Choroid plexus epithelial cell (primary cell): ENCODE results near the gene NT5C2.

Experiments
- DNase-seq: peaks from one replicate; pipeline ENCODE4 v3.0.0-alpha.2; 2010; ENCODE audit warnings: low read depth
- H3K4me3 ChIP-seq: 2 replicates; pipeline ENCODE4 v1.5.1; 2011; ENCODE audit warnings: low read depth, mild to moderate bottlenecking, control low read depth, low read length, moderate library complexity
- TF ChIP-seq, protein P1 (sequence below): conservative IDR thresholded peaks from 2 replicates; pipeline ENCODE4 v1.5.1; 2011; ENCODE audit warnings: low read depth, mild to moderate bottlenecking, control low read depth, inconsistent platforms, low read length, moderate library complexity

The NT5C2 gene

DNA sequence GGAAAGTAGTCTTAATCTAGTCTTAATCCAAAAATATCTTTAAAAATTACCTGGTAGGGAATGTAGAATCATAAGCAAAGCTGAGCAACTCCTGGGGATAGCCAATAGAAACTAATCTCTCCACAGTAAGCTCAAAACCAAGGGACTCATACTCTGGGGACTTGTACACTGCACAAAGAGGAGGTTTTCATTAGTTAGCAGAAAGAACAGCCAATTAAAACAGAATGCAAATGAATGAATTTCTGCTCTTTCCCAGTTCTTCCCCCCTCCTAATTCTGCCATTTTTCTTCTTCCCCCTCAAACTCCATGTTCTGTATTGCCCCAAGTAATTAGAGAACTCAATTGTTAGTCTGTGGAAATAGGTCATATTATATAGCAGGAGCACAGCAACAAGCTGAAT lies 86.5 kb downstream of the NT5C2 start:
- TF ChIP-seq, protein P1, sequence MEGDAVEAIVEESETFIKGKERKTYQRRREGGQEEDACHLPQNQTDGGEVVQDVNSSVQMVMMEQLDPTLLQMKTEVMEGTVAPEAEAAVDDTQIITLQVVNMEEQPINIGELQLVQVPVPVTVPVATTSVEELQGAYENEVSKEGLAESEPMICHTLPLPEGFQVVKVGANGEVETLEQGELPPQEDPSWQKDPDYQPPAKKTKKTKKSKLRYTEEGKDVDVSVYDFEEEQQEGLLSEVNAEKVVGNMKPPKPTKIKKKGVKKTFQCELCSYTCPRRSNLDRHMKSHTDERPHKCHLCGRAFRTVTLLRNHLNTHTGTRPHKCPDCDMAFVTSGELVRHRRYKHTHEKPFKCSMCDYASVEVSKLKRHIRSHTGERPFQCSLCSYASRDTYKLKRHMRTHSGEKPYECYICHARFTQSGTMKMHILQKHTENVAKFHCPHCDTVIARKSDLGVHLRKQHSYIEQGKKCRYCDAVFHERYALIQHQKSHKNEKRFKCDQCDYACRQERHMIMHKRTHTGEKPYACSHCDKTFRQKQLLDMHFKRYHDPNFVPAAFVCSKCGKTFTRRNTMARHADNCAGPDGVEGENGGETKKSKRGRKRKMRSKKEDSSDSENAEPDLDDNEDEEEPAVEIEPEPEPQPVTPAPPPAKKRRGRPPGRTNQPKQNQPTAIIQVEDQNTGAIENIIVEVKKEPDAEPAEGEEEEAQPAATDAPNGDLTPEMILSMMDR: no peak
- no peak overlapping the region for H3K4me3 ChIP-seq
- DNase-seq: no peak

DNA sequence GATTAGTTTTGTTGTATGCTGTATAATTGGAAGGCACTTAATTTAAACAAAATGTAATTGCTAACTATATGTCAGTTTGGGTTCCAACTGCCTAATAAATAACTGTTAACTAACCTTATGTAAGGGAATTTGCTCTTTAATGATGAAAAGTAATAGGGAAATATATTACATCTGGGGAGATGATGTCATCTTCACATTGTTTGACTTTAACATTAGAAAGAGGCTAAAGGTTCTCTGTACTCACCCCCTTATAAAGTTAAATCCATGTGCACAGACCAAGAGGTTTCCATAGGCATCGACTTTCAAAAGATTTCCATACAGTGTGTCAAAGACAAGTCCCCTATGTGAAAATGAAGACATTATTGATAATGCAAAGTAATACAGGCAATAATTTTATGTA lies 87.6 kb downstream of the NT5C2 start:
- TF ChIP-seq, protein P1: no peak
- no peak for DNase-seq

DNA sequence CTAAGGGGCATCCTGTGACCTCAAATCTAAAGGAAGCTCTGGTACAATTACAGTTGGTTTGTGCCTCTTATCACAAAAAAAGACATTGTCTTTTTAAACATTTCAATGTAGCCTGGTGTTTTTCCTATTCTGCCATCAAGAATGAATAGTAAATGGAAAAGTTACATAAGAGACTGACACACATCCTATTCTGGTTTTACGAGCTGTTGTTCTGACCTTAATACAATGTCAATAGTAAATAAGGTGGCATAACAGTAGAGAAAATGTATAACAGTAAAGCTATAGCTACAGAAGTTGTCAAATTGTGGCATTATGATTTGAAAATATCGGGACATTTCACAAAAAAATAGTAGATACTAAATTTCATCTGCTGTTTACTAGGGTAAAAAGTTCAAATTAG lies 88.4 kb downstream of the NT5C2 start:
- DNase-seq: no peak
- H3K4me3 ChIP-seq: no peak overlapping the region
- TF ChIP-seq, protein P1: no peak

More for the DNA sequence above, 87.6 kb downstream of the NT5C2 start:
- H3K4me3 ChIP-seq: no peak overlapping the region

DNA sequence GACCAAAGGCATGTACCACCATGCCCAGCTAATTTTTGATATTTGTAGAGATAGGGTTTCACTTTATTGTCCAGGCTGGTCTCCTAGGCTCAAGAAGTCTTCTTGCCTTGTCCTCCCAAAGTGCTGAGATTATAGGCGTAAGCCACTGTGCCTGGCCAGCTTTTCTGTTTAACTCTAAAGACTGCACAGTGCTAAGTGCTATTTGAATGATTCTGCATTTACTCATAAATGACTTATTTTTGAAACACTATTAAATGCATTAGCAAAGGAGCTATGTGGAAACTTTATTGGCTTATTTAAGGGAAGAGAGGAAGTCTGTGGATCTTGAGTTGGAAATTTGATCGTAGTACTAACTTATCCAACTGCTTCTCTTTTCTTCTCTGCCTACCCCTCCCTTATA lies 89.1 kb downstream of the NT5C2 start:
- TF ChIP-seq, protein P1: no peak
- no peak overlapping the region for H3K4me3 ChIP-seq
- DNase-seq: no peak

DNA sequence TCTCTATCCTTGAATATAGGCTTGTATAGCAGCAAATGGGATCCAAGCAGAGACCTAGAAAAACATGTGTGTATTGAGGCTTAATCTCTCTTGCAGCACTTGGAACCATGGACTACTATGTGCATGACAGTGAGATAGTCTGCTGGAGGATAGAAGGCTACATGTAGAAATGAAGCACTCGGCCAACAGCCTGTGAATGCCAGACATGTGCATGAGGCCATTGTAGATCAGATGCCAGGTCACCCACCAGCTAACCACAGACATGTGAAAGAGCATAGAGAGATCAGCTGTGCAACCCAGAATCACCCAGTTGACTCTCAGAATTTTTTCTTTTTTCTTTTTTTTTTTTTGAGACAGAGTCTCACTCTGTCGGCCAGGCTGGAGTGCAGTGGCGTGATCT lies 90.9 kb downstream of the NT5C2 start:
- peak; percentile 39 for DNase-seq
- TF ChIP-seq, protein P1: no peak
- H3K4me3 ChIP-seq: no peak overlapping the region

DNA sequence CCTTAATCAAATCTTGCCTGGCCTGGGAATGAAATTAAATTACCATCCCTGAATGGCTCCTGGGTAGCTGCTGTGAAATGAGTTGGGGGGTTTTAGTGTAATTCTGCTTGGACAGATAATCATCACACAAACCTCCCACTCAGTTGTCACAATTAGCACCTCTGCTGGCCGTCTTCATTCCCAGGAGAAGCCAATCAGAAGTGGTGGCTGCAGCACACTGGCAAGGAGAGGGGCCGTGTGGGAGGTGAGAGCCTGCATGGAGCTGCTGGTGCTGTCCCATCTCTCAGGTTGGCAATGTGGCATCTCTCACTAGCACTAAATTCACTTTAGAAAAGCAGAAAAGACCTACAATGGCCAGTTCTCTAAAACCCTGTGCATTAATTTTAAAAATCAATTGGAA lies 92.5 kb downstream of the NT5C2 start:
- DNase-seq: no peak
- no peak overlapping the region for H3K4me3 ChIP-seq
- TF ChIP-seq, protein P1: no peak

DNA sequence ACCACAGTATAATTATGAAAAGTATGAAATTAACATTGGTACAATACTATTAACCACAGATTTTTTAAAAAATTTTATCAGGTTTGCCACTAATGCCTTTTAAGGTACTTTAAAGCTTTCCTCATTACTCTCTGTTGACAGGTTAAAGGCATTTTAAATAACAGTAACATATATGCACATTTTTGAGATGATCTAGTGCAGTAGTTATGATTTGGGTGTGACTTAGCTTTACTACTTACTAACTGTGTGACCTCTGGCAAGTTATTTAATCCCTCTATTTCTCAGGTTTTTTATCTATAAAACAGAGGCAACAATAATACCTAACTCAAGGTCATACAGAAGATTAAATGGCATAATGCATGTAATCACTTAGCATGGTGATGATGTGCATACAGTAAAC lies 94.8 kb downstream of the NT5C2 start:
- DNase-seq: no peak
- TF ChIP-seq, protein P1: no peak
- H3K4me3 ChIP-seq: no peak overlapping the region
